SK-N-SH treated with all-trans-retinoic acid at 6 μM for 48 hours (cell line): ENCODE measurements around the gene GREM1.

Experiments used
- ATAC-seq: fragments of 200-7000 bp; cut with Tn5 transposase; 3 replicates; pipeline ENCODE4 v1.9.1; 2020; ENCODE audit warnings: mild to moderate bottlenecking, moderate library complexity
- ARNTL ChIP-seq: fragments of 450-650 bp; formaldehyde crosslinking; IDR thresholded peaks from 2 replicates; pipeline ENCODE4 v1.5.0; 2020; ENCODE audit warnings: low read depth, mild to moderate bottlenecking, moderate library complexity, borderline replicate concordance
- BACH2 ChIP-seq: fragments of 250-450 bp; sonication (Bioruptor Pico); IDR thresholded peaks from 2 replicates; pipeline ENCODE4 v1.9.0; 2021; ENCODE audit warnings: mild to moderate bottlenecking, borderline replicate concordance
- CSDC2 ChIP-seq: fragments of 250-450 bp; sonication (Bioruptor Pico); IDR thresholded peaks from 2 replicates; pipeline ENCODE4 v1.5.0; 2020; ENCODE audit warnings: mild to moderate bottlenecking, moderate library complexity
- ISL1 ChIP-seq: fragments of 250-450 bp; sonication (Bioruptor Pico); IDR thresholded peaks from 2 replicates; pipeline ENCODE4 v2.1.2; 2022; ENCODE audit warnings: mild to moderate bottlenecking, moderate library complexity
- OSR1 ChIP-seq: fragments of 250-450 bp; sonication (Bioruptor Pico); IDR thresholded peaks from 2 replicates; pipeline ENCODE4 v1.8.0; 2022; ENCODE audit warnings: moderate library complexity, mild to moderate bottlenecking, inconsistent platforms
- PATZ1 ChIP-seq: fragments of 250-450 bp; sonication (Bioruptor Pico); IDR thresholded peaks from 2 replicates; pipeline ENCODE4 v1.8.0; 2020; ENCODE audit warnings: mild to moderate bottlenecking, moderate library complexity, borderline replicate concordance
- POU6F1 ChIP-seq: fragments of 250-450 bp; sonication (Bioruptor Pico); IDR thresholded peaks from 2 replicates; pipeline ENCODE4 v1.8.0; 2021; ENCODE audit warnings: low read depth, mild to moderate bottlenecking, moderate library complexity, borderline replicate concordance
- PPARA ChIP-seq: fragments of 250-450 bp; sonication (Bioruptor Pico); IDR thresholded peaks from 2 replicates; pipeline ENCODE4 v1.5.0; 2020; ENCODE audit warnings: mild to moderate bottlenecking, borderline replicate concordance
- SNAI2 ChIP-seq: fragments of 250-450 bp; sonication (Bioruptor Pico); IDR thresholded peaks from 2 replicates; pipeline ENCODE4 v1.5.0; 2020; ENCODE audit warnings: mild to moderate bottlenecking, moderate library complexity
- TCF4 ChIP-seq: fragments of 250-450 bp; sonication (Bioruptor Pico); IDR thresholded peaks from 2 replicates; pipeline ENCODE4 v1.8.0; 2021; ENCODE audit warnings: mild to moderate bottlenecking, moderate library complexity, borderline replicate concordance
- TSHZ2 ChIP-seq: fragments of 250-450 bp; sonication (Bioruptor Pico); IDR thresholded peaks from 2 replicates; pipeline ENCODE4 v1.5.0; 2020; ENCODE audit warnings: mild to moderate bottlenecking, moderate library complexity
- ZC3H10 ChIP-seq: fragments of 250-450 bp; sonication (Bioruptor Pico); IDR thresholded peaks from 2 replicates; pipeline ENCODE4 v1.5.1; 2021; ENCODE audit warnings: mild to moderate bottlenecking, moderate library complexity
- ZFP3 ChIP-seq: fragments of 250-450 bp; sonication (Bioruptor Pico); IDR thresholded peaks from 2 replicates; pipeline ENCODE4 v1.5.0; 2020; ENCODE audit warnings: mild to moderate bottlenecking, moderate library complexity
- ZFP30 ChIP-seq: fragments of 450-650 bp; formaldehyde crosslinking; IDR thresholded peaks from 2 replicates; pipeline ENCODE4 v1.5.0; 2022; ENCODE audit warnings: mild to moderate bottlenecking, moderate library complexity
- ZNF565 ChIP-seq: fragments of 450-650 bp; formaldehyde crosslinking; conservative IDR thresholded peaks from 2 replicates; pipeline ENCODE4 v1.5.0; 2020; ENCODE audit warnings: low read depth, mild to moderate bottlenecking, moderate library complexity
- ZNF8 ChIP-seq: fragments of 450-650 bp; formaldehyde crosslinking; IDR thresholded peaks from 2 replicates; pipeline ENCODE4 v1.5.0; 2020; ENCODE audit warnings: mild to moderate bottlenecking, moderate library complexity
- TF ChIP-seq, protein P1 (sequence below): fragments of 250-450 bp; sonication (Bioruptor Pico); IDR thresholded peaks from 2 replicates; pipeline ENCODE4 v1.5.1; 2021; ENCODE audit warnings: mild to moderate bottlenecking, moderate library complexity
- TF ChIP-seq, protein P2 (sequence below): fragments of 250-450 bp; sonication (Bioruptor Pico); IDR thresholded peaks from 2 replicates; pipeline ENCODE4 v1.5.1; 2020; ENCODE audit warnings: low read depth, mild to moderate bottlenecking, moderate library complexity

The GREM1 gene

GRCh38 chr15:32763295-32763694 is 45.5 kb downstream of the GREM1 start (continued):
- no peak for TF ChIP-seq TSHZ2 (CRISPR knock-in tag)

GRCh38 chr15:32765236-32765635 is 47.4 kb downstream of the GREM1 start:
- no peak for ATAC-seq
- no peak for TF ChIP-seq PPARA (CRISPR knock-in tag)
- TF ChIP-seq ZFP3 (CRISPR knock-in tag) = no peak
- no peak for TF ChIP-seq ZNF8 (CRISPR knock-in tag)
- TF ChIP-seq ZFP30 (CRISPR knock-in tag) = no peak
- TF ChIP-seq OSR1 (CRISPR knock-in tag) = no peak
- TF ChIP-seq ZNF565 = no peak
- no peak for TF ChIP-seq TCF4 (CRISPR knock-in tag)
- TF ChIP-seq PATZ1 (CRISPR knock-in tag) = no peak
- TF ChIP-seq, protein P1, sequence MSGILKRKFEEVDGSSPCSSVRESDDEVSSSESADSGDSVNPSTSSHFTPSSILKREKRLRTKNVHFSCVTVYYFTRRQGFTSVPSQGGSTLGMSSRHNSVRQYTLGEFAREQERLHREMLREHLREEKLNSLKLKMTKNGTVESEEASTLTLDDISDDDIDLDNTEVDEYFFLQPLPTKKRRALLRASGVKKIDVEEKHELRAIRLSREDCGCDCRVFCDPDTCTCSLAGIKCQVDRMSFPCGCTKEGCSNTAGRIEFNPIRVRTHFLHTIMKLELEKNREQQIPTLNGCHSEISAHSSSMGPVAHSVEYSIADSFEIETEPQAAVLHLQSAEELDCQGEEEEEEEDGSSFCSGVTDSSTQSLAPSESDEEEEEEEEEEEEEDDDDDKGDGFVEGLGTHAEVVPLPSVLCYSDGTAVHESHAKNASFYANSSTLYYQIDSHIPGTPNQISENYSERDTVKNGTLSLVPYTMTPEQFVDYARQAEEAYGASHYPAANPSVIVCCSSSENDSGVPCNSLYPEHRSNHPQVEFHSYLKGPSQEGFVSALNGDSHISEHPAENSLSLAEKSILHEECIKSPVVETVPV (CRISPR knock-in tag) = no peak

GRCh38 chr15:32766101-32766500 is 48.3 kb downstream of the GREM1 start:
- TF ChIP-seq TSHZ2 (CRISPR knock-in tag) (no peak), ISL1 (CRISPR knock-in tag) (no peak), SNAI2 (CRISPR knock-in tag) (no peak), ZFP30 (CRISPR knock-in tag) (no peak), CSDC2 (CRISPR knock-in tag) (no peak), BACH2 (CRISPR knock-in tag) (no peak), ZC3H10 (CRISPR knock-in tag) (no peak), PPARA (CRISPR knock-in tag) (no peak), ARNTL (CRISPR knock-in tag) (no peak), OSR1 (CRISPR knock-in tag) (no peak), POU6F1 (CRISPR knock-in tag) (no peak)
- TF ChIP-seq, protein P1 (CRISPR knock-in tag) = no peak
- TF ChIP-seq, protein P2, sequence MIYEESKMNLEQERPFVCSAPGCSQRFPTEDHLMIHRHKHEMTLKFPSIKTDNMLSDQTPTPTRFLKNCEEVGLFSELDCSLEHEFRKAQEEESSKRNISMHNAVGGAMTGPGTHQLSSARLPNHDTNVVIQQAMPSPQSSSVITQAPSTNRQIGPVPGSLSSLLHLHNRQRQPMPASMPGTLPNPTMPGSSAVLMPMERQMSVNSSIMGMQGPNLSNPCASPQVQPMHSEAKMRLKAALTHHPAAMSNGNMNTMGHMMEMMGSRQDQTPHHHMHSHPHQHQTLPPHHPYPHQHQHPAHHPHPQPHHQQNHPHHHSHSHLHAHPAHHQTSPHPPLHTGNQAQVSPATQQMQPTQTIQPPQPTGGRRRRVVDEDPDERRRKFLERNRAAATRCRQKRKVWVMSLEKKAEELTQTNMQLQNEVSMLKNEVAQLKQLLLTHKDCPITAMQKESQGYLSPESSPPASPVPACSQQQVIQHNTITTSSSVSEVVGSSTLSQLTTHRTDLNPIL (CRISPR knock-in tag) = no peak
- ATAC-seq = no peak
